GM23338 (cell line): ENCODE measurements around the gene NSL1. TPM values are rescaled to one million over a fixed set of nuclear protein-coding genes. Genes with fewer than 3 reads are reported as not detected.

Source experiments
- ATAC-seq: fragments of 200-7000 bp; cut with Tn5 transposase; 3 replicates; pipeline ENCODE4 v1.9.1; 2020
- DNase-seq: peaks from one replicate; pipeline ENCODE4 v3.0.0-alpha.2; 2015; ENCODE audit warnings: low spot score
- H2AFZ ChIP-seq: fragments of 200-600 bp; sonication (generic); 2 replicates; pipeline ENCODE4 v1.8.0; 2016; ENCODE audit warnings: antibody characterized with exemption, mild to moderate bottlenecking, moderate library complexity
- H3F3A ChIP-seq: fragments of 200-600 bp; sonication (generic); replicated peaks from 2 replicates; pipeline ENCODE4 v1.8.0; 2017; ENCODE audit warnings: antibody characterized with exemption, mixed run types, low read depth
- H3K27ac ChIP-seq: fragments of 200-600 bp; sonication (generic); 2 replicates; pipeline ENCODE4 v1.6.1; 2016; ENCODE audit warnings: low read depth
- H3K27me3 ChIP-seq: fragments of 200-600 bp; sonication (generic); 2 replicates; pipeline ENCODE4 v1.8.0; 2016; ENCODE audit warnings: mild to moderate bottlenecking, mixed run types, moderate library complexity; ENCODE audit not compliant: insufficient read depth
- H3K36me3 ChIP-seq: fragments of 200-600 bp; sonication (generic); 2 replicates; pipeline ENCODE4 v1.8.0; 2016; ENCODE audit warnings: mild to moderate bottlenecking; ENCODE audit not compliant: insufficient read depth
- H3K4me1 ChIP-seq: fragments of 200-600 bp; sonication (generic); 2 replicates; pipeline ENCODE4 v1.8.0; 2016; ENCODE audit warnings: mild to moderate bottlenecking, moderate library complexity; ENCODE audit not compliant: insufficient read depth
- H3K4me2 ChIP-seq: fragments of 200-600 bp; sonication (generic); 2 replicates; pipeline ENCODE4 v1.7.1; 2017; ENCODE audit warnings: mixed run types
- H3K4me3 ChIP-seq: fragments of 200-600 bp; sonication (generic); 2 replicates; pipeline ENCODE4 v1.6.1; 2016; ENCODE audit warnings: mixed run types
- H3K79me2 ChIP-seq: fragments of 200-600 bp; sonication (generic); replicated peaks from 2 replicates; pipeline ENCODE4 v1.8.0; 2017; ENCODE audit warnings: mild to moderate bottlenecking; ENCODE audit not compliant: insufficient read depth
- H3K9me2 ChIP-seq: fragments of 200-600 bp; sonication (generic); 2 replicates; pipeline ENCODE4 v1.8.0; 2017; ENCODE audit not compliant: insufficient read depth
- H4K20me1 ChIP-seq: fragments of 200-600 bp; sonication (generic); replicated peaks from 2 replicates; pipeline ENCODE4 v1.8.0; 2017; ENCODE audit warnings: mild to moderate bottlenecking; ENCODE audit not compliant: insufficient read depth
- H3K27ac Mint-ChIP-seq: 2 replicates; pipeline ENCODE4 v1.8.0; 2020; ENCODE audit warnings: inconsistent platforms, mild to moderate bottlenecking, moderate library complexity, mixed read lengths
- H3K27me3 Mint-ChIP-seq: 3 replicates; pipeline ENCODE4 v1.8.0; 2022; ENCODE audit warnings: low read depth, mild to moderate bottlenecking, moderate library complexity, mixed read lengths, inconsistent platforms; ENCODE audit not compliant: insufficient read depth, poor library complexity
- H3K36me3 Mint-ChIP-seq: 3 replicates; pipeline ENCODE4 v1.8.0; 2021; ENCODE audit warnings: low read depth, mild to moderate bottlenecking, inconsistent platforms, moderate library complexity, mixed read lengths
- H3K4me1 Mint-ChIP-seq: 3 replicates; pipeline ENCODE4 v1.8.0; 2020; ENCODE audit warnings: mild to moderate bottlenecking, inconsistent platforms, mixed read lengths
- H3K4me3 Mint-ChIP-seq: 3 replicates; pipeline ENCODE4 v1.8.0; 2021; ENCODE audit warnings: moderate library complexity, mild to moderate bottlenecking, inconsistent platforms, mixed read lengths
- H3K9me3 Mint-ChIP-seq: 3 replicates; pipeline ENCODE4 v1.8.0; 2020; ENCODE audit warnings: moderate library complexity, mild to moderate bottlenecking, inconsistent platforms, mixed read lengths
- CREB1 ChIP-seq: fragments of 250-450 bp; sonication (Bioruptor Pico); IDR thresholded peaks from 2 replicates; pipeline ENCODE4 v1.5.0; 2020; ENCODE audit warnings: low read depth, mild to moderate bottlenecking, moderate library complexity
- CTCF ChIP-seq, 2 experiments: fragments of 200-600 bp in 1 of 2; sonication (generic) in 1 of 2; conservative IDR thresholded peaks; 2 replicates each; pipeline versions ENCODE4 v1.5.1 to v1.6.1; 2016 to 2017; ENCODE audit warnings: antibody characterized with exemption in 2 of 2, low read depth in 2 of 2, mild to moderate bottlenecking in 2 of 2, moderate library complexity in 1 of 2
- ETS1 ChIP-seq: IDR thresholded peaks from 2 replicates; pipeline ENCODE4 v1.6.1; 2016; ENCODE audit warnings: antibody characterized with exemption
- EZH2phosphoT487 ChIP-seq: fragments of 200-600 bp; sonication (generic); IDR thresholded peaks from one replicate; pipeline ENCODE4 v1.8.1; 2018; ENCODE audit warnings: antibody characterized with exemption; ENCODE audit not compliant: unreplicated experiment
- POLR2AphosphoS5 ChIP-seq: IDR thresholded peaks from 2 replicates; pipeline ENCODE4 v1.6.1; 2016; ENCODE audit warnings: antibody characterized with exemption, low read depth
- REST ChIP-seq: IDR thresholded peaks from one replicate; pipeline ENCODE4 v1.6.1; 2018; ENCODE audit warnings: antibody characterized with exemption; ENCODE audit not compliant: unreplicated experiment
- ZNF331 ChIP-seq: fragments of 250-450 bp; sonication (Bioruptor Pico); IDR thresholded peaks from 2 replicates; pipeline ENCODE4 v1.5.0; 2020; ENCODE audit warnings: low read depth, mild to moderate bottlenecking, moderate library complexity
- polyA plus RNA-seq: library from polyadenylated mRNA; unstranded; fragments of >200 nt; fragmentation: Nextera tagmentation; extraction: Ambion mirVana; gene quantifications from 2 replicates; pipeline ENCODE4 v1.2.1, GENCODE V29; 2016
- total RNA-seq: library from RNA; depleted of rRNA; stranded (reverse); fragments of >200 nt; shearing (Covaris generic); gene quantifications from 2 replicates; pipeline ENCODE4 v1.2.3, GENCODE V29; 2014

NSL1 gene
- total and polyA plus RNA-seq, 2 experiments from 2014 or later, result 96.8 to 102 TPM

GRCh38 chr1:212719633-212720032, 71.9 kb downstream of the NSL1 start (continued):
- no peak for TF ChIP-seq REST
- TF ChIP-seq EZH2phosphoT487, result no peak
- TF ChIP-seq ETS1, result no peak
- no peak for TF ChIP-seq CTCF (conservative IDR thresholded peaks at IDR 0.05; ENCODE audit: low read depth in 2 of 2)
- no peak for TF ChIP-seq ZNF331 (CRISPR knock-in tag)
- TF ChIP-seq CREB1, result no peak

GRCh38 chr1:212718499-212718898, 73.1 kb downstream of the NSL1 start:
- Histone ChIP-seq H3K4me3 (no peak overlapping the region), H2AFZ (no peak overlapping the region), H3F3A (0 out of 2 replicates have a peak, but pooled peaks cover 4% of the 10 kb centered on the region), H3K36me3 (no peaks in the 10 kb centered on the region), H4K20me1 (no peaks in the 10 kb centered on the region), H3K27me3 (no peaks in the 10 kb centered on the region), H3K27ac (no peak overlapping the region), H3K79me2 (no peaks in the 10 kb centered on the region), H3K4me1 (no peaks in the 10 kb centered on the region), H3K9me2 (no peaks in the 10 kb centered on the region), H3K4me2 (no peak overlapping the region)
- H3K27me3 Mint-ChIP-seq, result peaks cover 1% of the 10 kb centered on the region
- H3K36me3 Mint-ChIP-seq, result peaks cover 7% of the 10 kb centered on the region
- H3K4me1 Mint-ChIP-seq, result no peaks in the 10 kb centered on the region
- H3K4me3 Mint-ChIP-seq, result no peak overlapping the region
- H3K27ac Mint-ChIP-seq, result no peak overlapping the region
- peaks cover 6% of the 10 kb centered on the region for H3K9me3 Mint-ChIP-seq
- DNase-seq (peak; percentile 45), ATAC-seq (no peak)
- no peak for TF ChIP-seq CREB1
- TF ChIP-seq EZH2phosphoT487, result no peak
- TF ChIP-seq CTCF (conservative IDR thresholded peaks at IDR 0.05; ENCODE audit: low read depth in 2 of 2), result peak; percentile 24 to 47; a peak in 3 of 4 replicates
- TF ChIP-seq POLR2AphosphoS5, result no peak
- TF ChIP-seq REST, result no peak
